Measurements from ENCODE around the gene XPA. TPM values are rescaled to one million over a fixed set of nuclear protein-coding genes. Genes with fewer than 3 reads are reported as not detected.

XPA gene
- total and polyA plus RNA-seq, 10 of the 15 experiments (the other 5 are each of a cell fraction or from before 2014, with no cell fraction given), result 6.2 to 19.9 (median 12.3) TPM

DNA sequence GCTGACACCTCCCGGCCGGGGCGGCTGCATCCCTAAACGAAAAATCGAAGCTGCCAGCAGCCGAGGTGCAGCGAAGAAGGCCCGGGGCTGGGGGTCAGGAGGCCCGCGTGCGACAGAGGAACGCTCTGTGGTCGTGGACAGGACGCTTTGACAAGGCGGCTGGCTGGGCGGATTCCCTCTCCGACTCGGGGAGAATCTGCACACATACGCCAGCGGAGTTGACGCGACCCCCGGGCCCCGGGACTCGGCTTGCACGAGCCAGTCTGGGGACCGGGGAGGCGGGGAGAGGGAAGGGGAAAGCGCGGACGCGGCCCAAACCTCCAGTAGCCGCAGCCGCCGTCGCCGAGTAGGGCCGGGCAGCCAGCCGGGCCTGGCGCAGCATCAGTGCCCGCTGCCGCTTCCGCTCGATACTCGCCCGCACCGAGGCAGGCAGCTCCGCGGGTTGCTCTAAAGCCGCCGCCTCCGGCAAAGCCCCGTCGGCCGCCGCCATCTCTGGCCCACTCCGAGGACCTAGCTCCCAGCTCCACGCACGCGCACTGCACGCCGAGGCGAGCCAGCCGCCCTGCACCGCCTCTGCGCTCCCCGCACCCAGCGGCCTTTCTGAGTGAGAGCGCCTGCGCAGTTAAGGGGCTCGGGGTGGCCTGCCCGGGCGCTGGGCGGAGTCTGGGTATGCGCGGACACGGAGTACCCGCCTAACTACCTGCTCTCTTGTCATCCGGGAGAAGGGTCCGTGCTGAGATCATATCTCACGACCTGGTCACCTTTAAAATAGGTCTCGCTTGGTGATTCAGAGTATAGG is at the start of gene XPA (continued):
- TF ChIP-seq SUZ12 (IDR thresholded peaks at IDR 0.05; ENCODE audit: unreplicated experiment) (no peak), ZBTB40 (IDR thresholded peaks at IDR 0.05; ENCODE audit: borderline replicate concordance) (no peak), PRDM15 (CRISPR knock-in tag; IDR thresholded peaks at IDR 0.05) (no peak), RAD21 (IDR thresholded peaks at IDR 0.05; ENCODE audit: insufficient read depth, low read depth, low read length) (no peak), SUPT20H (IDR thresholded peaks at IDR 0.05; ENCODE audit: borderline replicate concordance, control insufficient read depth, low read depth, low read length) (no peak), KLF5 (IDR thresholded peaks at IDR 0.05; ENCODE audit: partially characterized antibody) (no peak), REST (IDR thresholded peaks at IDR 0.05; ENCODE audit: low read depth, low read length) (no peak), JUND (IDR thresholded peaks at IDR 0.05; ENCODE audit: low read depth, low read length) (no peak), MEF2B (IDR thresholded peaks at IDR 0.05; ENCODE audit: partially characterized antibody, poor library complexity, severe bottlenecking) (no peak), MEF2A (IDR thresholded peaks at IDR 0.05; ENCODE audit: insufficient read depth, low read depth, low read length) (no peak), RB1 (IDR thresholded peaks at IDR 0.05; ENCODE audit: borderline replicate concordance) (no peak; the same call in 1 of the 2 replicates), TCF7 (IDR thresholded peaks at IDR 0.05; ENCODE audit: borderline replicate concordance) (no peak)
- TF ChIP-seq, protein P1, sequence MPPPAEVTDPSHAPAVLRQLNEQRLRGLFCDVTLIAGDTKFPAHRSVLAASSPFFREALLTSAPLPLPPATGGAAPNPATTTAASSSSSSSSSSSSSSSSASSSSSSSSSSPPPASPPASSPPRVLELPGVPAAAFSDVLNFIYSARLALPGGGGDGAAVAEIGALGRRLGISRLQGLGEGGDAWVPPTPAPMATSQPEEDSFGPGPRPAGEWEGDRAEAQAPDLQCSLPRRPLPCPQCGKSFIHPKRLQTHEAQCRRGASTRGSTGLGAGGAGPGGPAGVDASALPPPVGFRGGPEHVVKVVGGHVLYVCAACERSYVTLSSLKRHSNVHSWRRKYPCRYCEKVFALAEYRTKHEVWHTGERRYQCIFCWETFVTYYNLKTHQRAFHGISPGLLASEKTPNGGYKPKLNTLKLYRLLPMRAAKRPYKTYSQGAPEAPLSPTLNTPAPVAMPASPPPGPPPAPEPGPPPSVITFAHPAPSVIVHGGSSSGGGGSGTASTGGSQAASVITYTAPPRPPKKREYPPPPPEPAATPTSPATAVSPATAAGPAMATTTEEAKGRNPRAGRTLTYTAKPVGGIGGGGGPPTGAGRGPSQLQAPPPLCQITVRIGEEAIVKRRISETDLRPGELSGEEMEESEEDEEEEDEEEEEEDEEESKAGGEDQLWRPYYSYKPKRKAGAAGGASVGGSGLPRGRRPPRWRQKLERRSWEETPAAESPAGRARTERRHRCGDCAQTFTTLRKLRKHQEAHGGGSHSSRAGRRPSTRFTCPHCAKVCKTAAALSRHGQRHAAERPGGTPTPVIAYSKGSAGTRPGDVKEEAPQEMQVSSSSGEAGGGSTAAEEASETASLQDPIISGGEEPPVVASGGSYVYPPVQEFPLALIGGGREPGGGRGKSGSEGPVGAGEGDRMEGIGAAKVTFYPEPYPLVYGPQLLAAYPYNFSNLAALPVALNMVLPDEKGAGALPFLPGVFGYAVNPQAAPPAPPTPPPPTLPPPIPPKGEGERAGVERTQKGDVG (CRISPR knock-in tag; IDR thresholded peaks at IDR 0.05), result no peak

All from GM12878 (cell line).